HG03378 (cell line): ENCODE data around the gene UBE2G2.

ENCODE experiments used
- ATAC-seq: cut with Tn5 transposase; IDR thresholded peaks from one replicate; pipeline ENCODE4 v1.9.1; 2021; ENCODE audit warnings: mild to moderate bottlenecking, moderate library complexity; ENCODE audit not compliant: unreplicated experiment

The UBE2G2 gene

GRCh38 chr21:44766818-44767354, 34.7 kb downstream of the UBE2G2 start:
- no peak for ATAC-seq

DNA sequence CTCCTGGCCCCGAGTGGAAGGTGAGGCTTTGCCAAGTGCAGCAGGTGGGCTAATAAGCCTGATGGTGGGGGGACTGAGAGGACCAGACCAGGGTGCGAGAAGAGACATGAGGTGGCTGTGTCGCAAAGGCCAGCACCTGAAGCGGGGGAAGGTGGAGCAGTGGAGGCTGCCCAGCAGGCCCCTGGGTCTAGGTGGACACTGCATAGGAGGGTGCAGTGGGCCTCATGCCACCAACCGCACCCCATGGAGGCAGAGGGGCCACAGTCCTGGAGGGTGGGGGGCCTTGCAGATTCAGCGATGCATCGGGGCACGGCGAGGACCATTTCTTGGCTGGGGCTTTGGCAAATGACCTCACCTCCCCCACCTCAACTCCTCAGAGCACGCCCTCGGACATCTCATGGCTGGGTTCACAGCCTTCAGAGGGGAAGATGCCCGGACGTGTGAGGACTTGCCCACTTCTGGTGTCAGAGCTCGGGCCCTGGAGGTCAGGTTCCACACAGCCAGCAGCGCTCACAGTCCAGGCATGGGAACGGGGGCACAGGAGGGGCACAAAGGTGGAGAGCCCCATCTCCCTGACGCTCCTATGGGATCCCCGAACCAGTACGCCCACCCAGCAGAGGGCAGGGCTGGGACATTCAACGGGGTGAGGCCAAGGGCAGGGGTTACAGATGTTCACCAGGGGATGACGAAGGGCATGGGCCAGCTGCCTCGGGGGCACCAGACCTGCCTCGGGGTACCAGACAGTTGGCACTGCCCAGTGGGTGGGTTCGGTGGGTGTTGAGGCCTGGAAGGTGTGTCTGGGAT, 35.4 kb downstream of the UBE2G2 start:
- no peak for ATAC-seq

- no peak for ATAC-seq
Measured at GRCh38 chr21:44765231-44766013, 36.2 kb downstream of the UBE2G2 start.

DNA sequence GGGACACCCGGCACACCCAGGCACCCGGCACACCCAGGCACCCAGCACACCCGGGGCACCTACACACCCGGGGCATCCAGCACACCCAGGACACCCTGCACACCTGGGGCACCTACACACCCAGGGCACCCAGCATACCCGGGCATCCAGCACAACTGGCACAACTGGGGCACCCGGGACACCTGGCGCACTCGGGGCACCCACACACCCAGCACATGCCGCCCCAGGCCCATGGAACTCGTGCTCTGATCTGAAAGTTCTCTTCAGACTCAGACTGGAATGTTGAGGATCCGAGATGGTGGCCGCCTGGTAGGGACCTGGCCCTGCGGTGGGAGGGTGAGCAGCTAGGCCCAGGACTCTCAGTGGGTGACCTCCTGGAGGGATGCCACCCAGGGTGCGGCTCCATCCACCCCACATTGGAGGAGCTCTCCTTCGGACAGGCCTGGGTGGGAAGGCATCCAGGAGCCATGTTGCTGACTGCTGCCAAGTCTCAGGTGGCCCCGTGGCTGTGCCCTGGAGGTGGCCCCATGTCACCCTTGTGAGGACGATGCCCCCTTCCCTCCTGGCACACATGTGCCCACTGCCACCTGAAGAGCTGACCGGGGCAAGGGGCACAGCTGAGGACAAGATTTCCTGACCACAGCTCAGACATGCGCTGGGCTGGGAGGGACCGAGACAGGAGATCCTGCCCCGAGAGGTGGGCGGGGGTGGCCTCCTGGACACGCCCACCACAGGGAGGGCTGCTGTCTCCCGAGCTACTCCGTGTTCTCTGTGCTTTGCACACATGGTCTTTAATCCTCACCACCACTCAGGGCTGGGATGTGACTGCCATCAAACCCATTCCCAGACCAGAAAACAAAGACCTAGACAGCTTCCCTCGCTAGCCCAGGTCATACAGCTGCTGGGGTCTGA, 37.0 kb downstream of the UBE2G2 start:
- ATAC-seq = no peak

DNA sequence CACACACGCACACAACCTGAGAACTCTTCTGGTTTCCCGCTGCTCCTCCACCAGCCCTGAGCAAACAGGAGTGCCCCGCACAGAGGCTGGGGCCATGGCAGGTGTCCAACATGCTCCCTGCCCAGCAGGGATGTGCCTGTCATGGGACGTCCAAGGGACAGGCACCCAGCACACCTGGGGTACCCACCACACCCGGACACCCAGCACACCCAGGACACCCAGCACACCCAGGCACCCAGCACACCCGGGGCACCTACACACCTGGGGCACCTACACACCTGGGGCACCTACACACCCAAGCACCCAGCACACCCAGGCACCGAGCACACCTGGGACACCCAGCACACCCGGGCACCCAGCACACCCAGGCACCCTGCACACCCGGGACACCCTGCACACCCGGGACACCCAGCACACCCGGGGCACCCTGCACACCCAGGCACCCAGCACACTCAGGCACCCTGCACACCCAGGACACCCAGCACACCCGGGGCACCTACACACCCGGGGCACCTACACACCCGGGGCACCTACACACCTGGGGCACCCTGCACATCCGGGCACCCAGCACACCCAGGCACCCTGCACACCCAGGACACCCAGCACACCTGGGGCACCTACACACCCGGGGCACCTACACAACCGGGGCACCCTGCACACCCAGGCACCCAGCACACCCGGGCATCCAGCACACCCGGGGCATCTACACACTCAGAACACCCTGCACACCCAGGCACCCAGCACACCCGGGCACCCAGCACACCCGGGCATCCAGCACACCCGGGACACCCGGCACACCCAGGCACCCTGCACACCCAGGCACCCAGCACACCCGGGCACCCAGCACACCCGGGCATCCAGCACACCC, 37.9 kb downstream of the UBE2G2 start:
- no peak for ATAC-seq

- ATAC-seq = no peak
Measured at GRCh38 chr21:44763050-44763378, 38.6 kb downstream of the UBE2G2 start.

DNA sequence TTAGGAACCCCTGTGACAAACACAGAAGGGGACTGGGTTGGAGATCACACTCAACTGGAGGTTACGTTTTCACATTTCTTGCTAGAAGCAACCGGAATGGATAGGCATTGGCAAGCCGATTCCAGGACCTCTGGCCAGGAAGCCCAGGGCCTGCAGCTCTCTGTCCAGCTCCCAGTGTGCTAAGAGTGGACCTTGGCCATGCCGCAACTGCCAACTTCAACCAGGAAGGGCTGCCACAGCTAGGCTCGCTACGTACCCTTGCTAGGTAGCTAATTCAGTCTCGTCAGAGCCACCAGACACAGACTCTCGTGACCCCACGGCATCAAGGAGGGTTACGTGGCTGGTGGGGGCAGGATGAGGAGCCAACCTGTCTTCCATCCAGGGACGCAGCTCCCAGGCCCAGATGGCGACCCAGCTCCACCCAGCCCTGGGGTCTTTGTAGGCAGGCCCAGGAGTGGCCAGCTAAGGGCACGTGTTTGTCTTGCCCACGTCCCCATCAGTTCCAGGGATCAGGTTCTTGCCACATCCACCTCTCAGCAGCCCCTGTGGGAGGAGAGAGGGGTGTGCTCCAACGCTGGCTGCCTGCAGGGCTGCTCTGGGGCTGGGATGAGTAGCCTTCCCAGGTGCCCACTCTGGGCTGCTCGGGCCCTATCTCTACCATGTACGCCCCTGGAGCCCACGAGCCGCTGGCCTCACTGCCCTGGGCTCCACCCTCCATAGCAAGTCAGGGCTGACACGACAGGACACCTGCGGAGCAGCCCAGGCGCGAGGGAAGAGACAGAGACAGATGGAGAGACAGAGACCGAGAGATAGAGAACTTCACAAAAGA, 39.2 kb downstream of the UBE2G2 start:
- no peak for ATAC-seq

- no peak for ATAC-seq
Measured at GRCh38 chr21:44761747-44762208, 39.8 kb downstream of the UBE2G2 start.

- no peak for ATAC-seq
Measured at GRCh38 chr21:44761011-44761729, 40.5 kb downstream of the UBE2G2 start.

- ATAC-seq = no peak
Measured at GRCh38 chr21:44760376-44760775, 41.2 kb downstream of the UBE2G2 start.

DNA sequence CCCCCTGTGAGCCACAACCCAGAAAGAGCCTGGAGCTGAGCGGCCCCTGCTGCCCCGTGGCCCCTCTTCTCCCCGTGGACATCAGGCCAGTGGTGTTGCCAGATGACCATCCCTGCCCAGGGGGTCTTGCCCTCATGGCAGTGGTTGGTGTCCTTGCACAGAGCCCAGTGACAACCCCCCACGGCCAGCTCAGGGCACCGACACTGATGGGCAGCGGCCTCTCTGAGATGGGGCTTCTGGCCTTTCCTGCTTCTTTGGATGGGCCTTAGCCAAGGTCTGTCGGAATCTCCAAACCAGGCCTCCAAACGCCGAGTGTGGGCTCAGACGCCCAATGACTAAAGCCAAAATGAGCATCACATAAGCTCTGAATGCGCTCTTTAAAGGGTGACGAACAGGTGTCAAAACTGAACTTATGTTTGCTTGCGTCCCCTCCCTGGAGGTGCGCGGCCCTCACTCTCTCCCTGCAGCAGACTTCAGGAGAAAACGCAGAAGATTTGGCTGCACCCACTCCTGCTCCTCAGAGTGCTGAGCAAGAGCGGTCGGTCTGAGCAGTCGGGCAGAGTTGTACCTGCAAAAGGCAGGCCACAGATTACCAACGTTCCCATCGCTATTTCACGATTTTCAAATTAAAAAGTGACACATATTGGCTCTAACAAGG, 41.9 kb downstream of the UBE2G2 start:
- ATAC-seq = no peak

GRCh38 chr21:44758781-44759627, 42.6 kb downstream of the UBE2G2 start:
- ATAC-seq = no peak

- no peak for ATAC-seq
Measured at GRCh38 chr21:44758141-44758561, 43.5 kb downstream of the UBE2G2 start.

- ATAC-seq = no peak
Measured at GRCh38 chr21:44757731-44758130, 43.9 kb downstream of the UBE2G2 start.

DNA sequence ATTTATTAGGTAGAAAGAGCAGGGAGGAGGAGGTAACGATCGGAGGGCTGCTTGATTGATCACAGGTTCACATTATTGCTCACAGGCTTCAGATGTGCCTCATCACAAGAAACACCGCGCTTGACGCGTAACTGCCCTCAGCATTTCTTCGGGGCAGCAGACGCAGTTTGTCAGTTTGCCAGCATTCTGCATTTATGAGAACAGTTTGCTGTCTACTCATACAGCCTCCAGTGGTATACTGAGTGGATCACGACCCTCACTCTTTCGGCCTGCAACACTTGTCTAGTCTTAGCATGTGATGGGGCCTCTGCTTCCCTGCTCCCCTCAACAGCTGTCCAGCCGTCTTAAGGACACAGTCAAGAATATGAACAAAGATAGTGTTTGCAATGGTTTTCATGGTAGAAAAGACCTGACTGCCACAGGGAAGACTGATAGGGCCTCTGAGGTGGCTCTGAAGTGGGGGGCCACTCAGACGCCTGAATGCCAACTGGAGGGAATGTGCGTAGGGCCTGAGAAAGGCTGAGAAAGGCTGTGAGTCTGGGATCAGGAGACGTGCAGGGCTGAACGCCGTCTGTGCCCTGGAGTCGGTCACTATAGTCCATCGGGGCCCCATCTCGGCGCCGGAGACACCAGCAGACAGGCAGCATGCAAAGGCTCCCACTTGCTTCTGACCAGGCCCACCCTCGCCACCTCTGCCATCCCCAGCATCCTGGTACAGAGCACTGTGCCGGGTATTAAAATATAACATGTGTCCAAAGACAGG, 45.0 kb downstream of the UBE2G2 start:
- no peak for ATAC-seq

GRCh38 chr21:44755227-44755626, 46.4 kb downstream of the UBE2G2 start:
- no peak for ATAC-seq
